HG02938 (cell line): Measurements from ENCODE around the gene PARN.

Experiments
- ATAC-seq: cut with Tn5 transposase; IDR thresholded peaks from one replicate; pipeline ENCODE4 v1.9.1; 2021; ENCODE audit warnings: mild to moderate bottlenecking, moderate library complexity; ENCODE audit not compliant: unreplicated experiment

Gene PARN

GRCh38 chr16:14500791-14501190, 129.3 kb downstream of the PARN start:
- ATAC-seq = no peak

- ATAC-seq = no peak
Measured at GRCh38 chr16:14499110-14499509, 130.9 kb downstream of the PARN start.

GRCh38 chr16:14497245-14498082, 132.6 kb downstream of the PARN start:
- ATAC-seq = no peak

- no peak for ATAC-seq
Measured at GRCh38 chr16:14496786-14497185, 133.3 kb downstream of the PARN start.

GRCh38 chr16:14496047-14496770, 133.9 kb downstream of the PARN start:
- ATAC-seq = no peak

GRCh38 chr16:14495213-14496046, 134.6 kb downstream of the PARN start:
- no peak for ATAC-seq

GRCh38 chr16:14494396-14494966, 135.6 kb downstream of the PARN start:
- ATAC-seq = no peak

GRCh38 chr16:14493791-14494190, 136.3 kb downstream of the PARN start:
- no peak for ATAC-seq

GRCh38 chr16:14492614-14493013, 137.4 kb downstream of the PARN start:
- ATAC-seq = no peak

GRCh38 chr16:14491861-14492529, 138.1 kb downstream of the PARN start:
- ATAC-seq = no peak

- no peak for ATAC-seq
Measured at GRCh38 chr16:14490235-14490634, 139.8 kb downstream of the PARN start.

GRCh38 chr16:14489460-14489859, 140.6 kb downstream of the PARN start:
- no peak for ATAC-seq

GRCh38 chr16:14487579-14487978, 142.5 kb downstream of the PARN start:
- no peak for ATAC-seq

GRCh38 chr16:14486520-14487303, 143.3 kb downstream of the PARN start:
- ATAC-seq = no peak

GRCh38 chr16:14485811-14486519, 144.1 kb downstream of the PARN start:
- ATAC-seq = no peak

GRCh38 chr16:14485121-14485551, 144.9 kb downstream of the PARN start:
- ATAC-seq = no peak

- no peak for ATAC-seq
Measured at GRCh38 chr16:14483819-14484385, 146.2 kb downstream of the PARN start.

- ATAC-seq = no peak
Measured at GRCh38 chr16:14476183-14476582, 153.9 kb downstream of the PARN start.
